Measurements from ENCODE around the gene SSX2. TPM values are rescaled to one million over a fixed set of nuclear protein-coding genes. Genes with fewer than 3 reads are reported as not detected.

Gene SSX2
- total and polyA plus RNA-seq, 4 donors, result not detected

Small RNAs within 50 kb of the gene (small RNA-seq; reads per million reads assigned to genes)
- not detected for gene AC244505.3 (ENCODE audit: low replicate concordance)
- gene AC244505.5 (ENCODE audit: low replicate concordance), result not detected
- gene AL450023.3 (ENCODE audit: low replicate concordance), result not detected
- gene RNA5SP504 (ENCODE audit: low replicate concordance), result not detected

Other genes with a start within 250 kb of the SSX2 start
- gene XAGE1A, start 211.4 kb downstream of the SSX2 start, total RNA-seq, result not detected
- not detected for gene XAGE1A, start 211.4 kb downstream of the SSX2 start, polyA plus RNA-seq (ENCODE audit: insufficient read length in 2 of 2)
- not detected for gene XAGE1B, start 190.1 kb downstream of the SSX2 start, total RNA-seq
- gene XAGE1B, start 190.1 kb downstream of the SSX2 start, polyA plus RNA-seq (ENCODE audit: insufficient read length in 2 of 2), result not detected
- gene SSX7, start 52.3 kb downstream of the SSX2 start, total RNA-seq, result not detected
- not detected for gene SSX7, start 52.3 kb downstream of the SSX2 start, polyA plus RNA-seq (ENCODE audit: insufficient read length in 2 of 2)
- gene SSX2B, start 44.1 kb upstream of the SSX2 start, total RNA-seq, result not detected
- not detected for gene SSX2B, start 44.1 kb upstream of the SSX2 start, polyA plus RNA-seq (ENCODE audit: insufficient read length in 2 of 2)
- gene SPANXN5, start 90.2 kb upstream of the SSX2 start, total RNA-seq, result not detected
- not detected for gene SPANXN5, start 90.2 kb upstream of the SSX2 start, polyA plus RNA-seq (ENCODE audit: insufficient read length in 2 of 2)
- not detected for gene XAGE5, start 104.1 kb upstream of the SSX2 start, total RNA-seq
- not detected for gene XAGE5, start 104.1 kb upstream of the SSX2 start, polyA plus RNA-seq (ENCODE audit: insufficient read length in 2 of 2)
- not detected for gene XAGE3, start 160.9 kb upstream of the SSX2 start, total RNA-seq
- not detected for gene XAGE3, start 160.9 kb upstream of the SSX2 start, polyA plus RNA-seq (ENCODE audit: insufficient read length in 2 of 2)
- 10 to 100 TPM; 20.7 to 27.2 TPM for gene FAM156B, start 190.2 kb upstream of the SSX2 start, total RNA-seq
- 10 to 100 TPM; 37.0 to 48.4 TPM for gene FAM156B, start 190.2 kb upstream of the SSX2 start, polyA plus RNA-seq (ENCODE audit: insufficient read length in 2 of 2)

Measured in spinal cord (tissue), 4 donors.